ENCODE results near the gene MIX23.
"Not testable (repeated sequence)": the region's sequence is repeated elsewhere in the genome, so short reads cannot be mapped to it uniquely, and the experiment has no call there.

MIX23 gene

GRCh38 chr3:122391681-122392446, 8.8 kb upstream of the MIX23 start:
- DNase-seq = no peak

- no peak for DNase-seq
Measured at GRCh38 chr3:122390665-122391064, 7.6 kb upstream of the MIX23 start.

- no peak for DNase-seq
Measured at GRCh38 chr3:122389892-122390291, 6.9 kb upstream of the MIX23 start.

- DNase-seq = no peak
Measured at GRCh38 chr3:122389197-122389596, 6.2 kb upstream of the MIX23 start.

- no peak for DNase-seq
Measured at GRCh38 chr3:122387709-122388108, 4.7 kb upstream of the MIX23 start.

GRCh38 chr3:122383771-122384697, 1.0 kb upstream of the MIX23 start, which contains the start of gene FAM162A:
FAM162A (plus strand) TSS chr3:122384182; CDS start chr3:122384266, 84 bp downstream.
- DNase-seq = peak; percentile 92

- no peak for DNase-seq
Measured at GRCh38 chr3:122377975-122378374, 5.1 kb downstream of the MIX23 start.

- DNase-seq = no peak
Measured at GRCh38 chr3:122374034-122374433, 9.0 kb downstream of the MIX23 start.

GRCh38 chr3:122366379-122366749, 16.7 kb downstream of the MIX23 start:
- DNase-seq = no peak

- DNase-seq = not testable (repeated sequence)
Measured at GRCh38 chr3:122365582-122366378, 17.3 kb downstream of the MIX23 start.

- DNase-seq = no peak
Measured at GRCh38 chr3:122365073-122365472, 18.0 kb downstream of the MIX23 start.

GRCh38 chr3:122364490-122364889, 18.5 kb downstream of the MIX23 start:
- no peak for DNase-seq

- DNase-seq = no peak
Measured at GRCh38 chr3:122362026-122362425, 21.0 kb downstream of the MIX23 start.

- DNase-seq = no peak
Measured at GRCh38 chr3:122358703-122359032, 24.4 kb downstream of the MIX23 start.

- DNase-seq = no peak
Measured at GRCh38 chr3:122357828-122358702, 25.0 kb downstream of the MIX23 start.

- peak; percentile 9 for DNase-seq
Measured at GRCh38 chr3:122356402-122356801, 26.6 kb downstream of the MIX23 start.

GRCh38 chr3:122355612-122356011, 27.4 kb downstream of the MIX23 start:
- DNase-seq = no peak

GRCh38 chr3:122353893-122354401, 29.1 kb downstream of the MIX23 start:
- DNase-seq = no peak

GRCh38 chr3:122353215-122353614, 29.8 kb downstream of the MIX23 start:
- DNase-seq = no peak

GRCh38 chr3:122351612-122352011, 31.4 kb downstream of the MIX23 start:
- DNase-seq = no peak

- no peak for DNase-seq
Measured at GRCh38 chr3:122350814-122351418, 32.1 kb downstream of the MIX23 start.

Measured in CD4-positive, alpha-beta T cell treated with Interleukin-4 for 4 hours (primary cell).